Kidney epithelial cell (primary cell): Measurements from ENCODE around the gene EPB41L5. TPM values are rescaled to one million over a fixed set of nuclear protein-coding genes. Genes with fewer than 3 reads are reported as not detected.

Experiments
- DNase-seq: peaks from one replicate; pipeline ENCODE4 v3.0.0-alpha.2; 2010; ENCODE audit warnings: low read depth
- H3K27me3 ChIP-seq: 2 replicates; pipeline ENCODE4 v1.6.0; 2011; ENCODE audit warnings: low read length; ENCODE audit not compliant: control insufficient read depth, insufficient read depth
- H3K36me3 ChIP-seq: 2 replicates; pipeline ENCODE4 v1.5.1; 2011; ENCODE audit warnings: low read length; ENCODE audit not compliant: control insufficient read depth, insufficient read depth
- H3K4me3 ChIP-seq: 2 replicates; pipeline ENCODE4 v1.5.1; 2011; ENCODE audit warnings: low read depth, mild to moderate bottlenecking, control low read depth, low read length
- total RNA-seq: library from RNA; depleted of rRNA; stranded (reverse); fragments of >200 nt; gene quantifications from 2 replicates; pipeline ENCODE4 v1.2.3, GENCODE V29; 2015
- TF ChIP-seq, protein P1 (sequence below): IDR thresholded peaks from 2 replicates; pipeline ENCODE4 v1.5.1; 2011; ENCODE audit warnings: mild to moderate bottlenecking, moderate library complexity, low read length, control low read depth, inconsistent platforms; ENCODE audit not compliant: insufficient read depth, poor library complexity, severe bottlenecking

Gene EPB41L5
- total RNA-seq, 1 donor from 2014 or later, result 15.6 TPM

DNA sequence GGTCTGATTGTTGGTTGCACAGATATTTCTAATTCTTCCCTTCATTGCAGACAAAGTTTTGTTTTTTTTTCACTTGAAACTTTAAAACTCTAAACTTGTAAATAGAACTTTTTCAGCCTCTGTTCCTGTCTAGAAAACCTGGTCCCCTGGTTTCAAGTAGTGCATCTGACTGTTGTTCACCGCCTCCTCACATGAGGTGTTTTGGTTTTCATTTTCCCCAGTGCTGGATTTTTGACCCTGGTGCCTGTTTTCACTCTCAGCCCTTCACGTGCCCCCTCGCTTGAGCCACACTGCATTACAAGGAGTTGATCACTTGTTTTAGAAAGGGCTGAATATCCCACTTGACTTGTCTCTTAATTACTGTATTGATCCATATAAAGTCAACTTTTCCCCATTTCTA is 110.2 kb downstream of the EPB41L5 start:
- Histone ChIP-seq H3K4me3 (no peak overlapping the region), H3K27me3 (no peaks in the 10 kb centered on the region), H3K36me3 (no peaks in the 10 kb centered on the region)
- DNase-seq, result no peak
- TF ChIP-seq, protein P1, sequence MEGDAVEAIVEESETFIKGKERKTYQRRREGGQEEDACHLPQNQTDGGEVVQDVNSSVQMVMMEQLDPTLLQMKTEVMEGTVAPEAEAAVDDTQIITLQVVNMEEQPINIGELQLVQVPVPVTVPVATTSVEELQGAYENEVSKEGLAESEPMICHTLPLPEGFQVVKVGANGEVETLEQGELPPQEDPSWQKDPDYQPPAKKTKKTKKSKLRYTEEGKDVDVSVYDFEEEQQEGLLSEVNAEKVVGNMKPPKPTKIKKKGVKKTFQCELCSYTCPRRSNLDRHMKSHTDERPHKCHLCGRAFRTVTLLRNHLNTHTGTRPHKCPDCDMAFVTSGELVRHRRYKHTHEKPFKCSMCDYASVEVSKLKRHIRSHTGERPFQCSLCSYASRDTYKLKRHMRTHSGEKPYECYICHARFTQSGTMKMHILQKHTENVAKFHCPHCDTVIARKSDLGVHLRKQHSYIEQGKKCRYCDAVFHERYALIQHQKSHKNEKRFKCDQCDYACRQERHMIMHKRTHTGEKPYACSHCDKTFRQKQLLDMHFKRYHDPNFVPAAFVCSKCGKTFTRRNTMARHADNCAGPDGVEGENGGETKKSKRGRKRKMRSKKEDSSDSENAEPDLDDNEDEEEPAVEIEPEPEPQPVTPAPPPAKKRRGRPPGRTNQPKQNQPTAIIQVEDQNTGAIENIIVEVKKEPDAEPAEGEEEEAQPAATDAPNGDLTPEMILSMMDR, result no peak

DNA sequence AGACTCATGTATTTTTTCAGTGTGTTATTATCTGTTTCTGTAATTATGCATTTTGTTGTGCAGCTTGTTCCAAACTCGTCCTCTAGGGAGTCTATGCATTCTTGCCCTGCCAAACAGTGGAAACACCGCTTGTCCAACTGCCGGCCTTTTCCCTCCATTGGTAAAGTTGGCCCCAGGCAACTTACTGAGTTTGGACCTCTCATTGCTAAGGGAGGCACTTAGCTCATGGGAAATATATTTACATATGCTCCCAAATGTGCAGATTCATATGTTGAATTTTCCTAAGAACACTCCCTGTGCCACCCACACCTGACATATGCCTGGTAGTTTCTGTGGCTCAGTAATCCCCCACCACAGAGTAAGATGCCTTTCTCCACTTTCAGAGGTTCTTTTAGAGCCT is 112.3 kb downstream of the EPB41L5 start:
- TF ChIP-seq, protein P1, result no peak
- H3K36me3 ChIP-seq, result no peaks in the 10 kb centered on the region
- no peak overlapping the region for H3K4me3 ChIP-seq
- no peaks in the 10 kb centered on the region for H3K27me3 ChIP-seq
- DNase-seq, result no peak

DNA sequence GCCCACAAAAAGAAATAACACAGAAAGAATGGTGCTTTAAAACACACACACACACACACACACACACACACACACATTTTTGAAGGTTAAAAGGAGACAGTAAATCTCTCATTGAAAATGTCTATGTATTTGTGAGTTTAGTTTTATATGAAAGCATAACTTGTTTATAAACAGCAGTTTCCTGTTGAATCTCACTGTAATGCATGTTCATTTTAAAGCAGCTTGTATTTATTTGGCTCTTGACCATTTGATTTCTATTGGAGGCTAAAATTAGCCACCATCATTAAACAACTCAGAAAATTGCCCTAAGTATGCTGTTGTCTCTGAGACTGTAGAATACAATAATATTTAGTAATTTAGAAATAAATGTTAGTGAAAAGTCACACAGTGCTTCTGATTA is 115.3 kb downstream of the EPB41L5 start:
- TF ChIP-seq, protein P1, result no peak
- DNase-seq, result no peak
- Histone ChIP-seq H3K27me3 (no peaks in the 10 kb centered on the region), H3K4me3 (no peak overlapping the region), H3K36me3 (no peaks in the 10 kb centered on the region)

DNA sequence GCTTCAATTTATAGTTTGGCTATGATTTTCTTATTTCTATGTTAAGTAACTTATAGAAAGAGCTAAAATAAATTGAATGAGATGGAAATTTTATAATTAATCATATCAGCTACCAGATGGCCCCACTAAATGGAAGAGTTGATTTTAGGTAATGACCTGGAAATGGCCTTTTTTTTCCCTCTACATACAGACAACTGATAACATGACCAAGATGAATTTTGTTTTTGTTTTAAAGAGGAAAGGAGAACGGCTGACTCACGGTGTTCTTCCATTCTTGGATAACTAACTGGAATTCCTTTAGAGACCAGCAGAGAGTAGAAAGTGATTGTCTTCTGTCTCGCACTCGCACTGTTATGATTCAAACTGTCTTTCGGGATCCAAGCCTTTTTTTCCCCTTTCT is 119.3 kb downstream of the EPB41L5 start:
- TF ChIP-seq, protein P1, result no peak
- Histone ChIP-seq H3K4me3 (no peak overlapping the region), H3K27me3 (no peaks in the 10 kb centered on the region), H3K36me3 (no peaks in the 10 kb centered on the region)
- peak; percentile 32 for DNase-seq

DNA sequence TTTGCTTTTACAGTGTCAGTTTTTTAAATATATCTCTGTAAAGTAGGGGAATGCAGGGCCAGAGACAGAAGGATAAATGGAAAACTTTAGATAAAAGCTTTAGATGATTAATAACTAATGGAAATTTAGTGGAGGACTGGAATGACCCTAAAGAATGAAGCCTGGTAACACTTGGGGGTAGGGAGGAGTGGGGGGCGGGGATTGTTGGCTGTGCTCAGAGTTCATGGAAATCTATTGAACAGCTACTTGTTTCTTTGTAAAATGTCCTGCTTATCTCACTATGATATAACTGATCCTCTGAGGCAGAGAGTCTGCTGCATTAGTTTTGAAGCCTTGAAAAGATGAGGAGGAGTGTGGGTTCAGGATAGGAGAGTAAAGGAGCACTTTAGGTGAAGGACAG is 119.8 kb downstream of the EPB41L5 start:
- H3K27me3 ChIP-seq, result no peaks in the 10 kb centered on the region
- DNase-seq, result no peak
- TF ChIP-seq, protein P1, result no peak
- H3K36me3 ChIP-seq, result no peaks in the 10 kb centered on the region
- H3K4me3 ChIP-seq, result no peak overlapping the region

DNA sequence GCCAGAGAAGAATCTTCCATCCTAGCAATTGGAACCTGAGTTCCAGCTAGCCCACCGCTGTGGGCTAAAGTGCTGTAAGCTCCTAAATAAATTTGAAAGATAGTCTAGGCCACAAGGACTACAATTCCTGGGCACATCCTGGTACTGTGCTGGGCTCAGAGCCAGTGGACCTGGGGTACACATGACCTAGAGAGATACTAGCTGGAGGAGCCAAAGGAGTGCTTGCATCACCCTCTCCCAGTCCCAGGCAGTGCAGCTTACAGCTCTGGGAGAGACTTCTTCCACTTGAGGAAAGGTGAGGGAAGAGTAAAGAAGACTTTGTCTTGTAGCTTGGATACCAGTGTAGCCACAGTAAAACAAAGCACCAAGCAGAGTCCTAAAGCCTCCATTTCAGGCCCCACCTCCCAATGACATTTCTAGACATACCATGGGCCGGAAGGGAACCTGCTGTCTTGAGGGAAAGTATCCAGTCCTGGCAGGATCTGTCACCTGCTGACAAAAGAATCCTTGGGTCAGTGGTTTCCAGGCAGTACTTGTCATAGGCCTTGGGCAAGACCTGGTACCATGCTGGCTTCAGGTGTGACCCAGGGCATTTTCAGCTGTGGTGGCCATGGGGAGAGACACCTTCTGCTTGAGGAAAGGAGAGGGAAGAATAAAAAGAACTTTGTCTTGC is 120.8 kb downstream of the EPB41L5 start:
- DNase-seq, result no peak
- TF ChIP-seq, protein P1, result no peak

More for the DNA sequence above, 120.8 kb downstream of the EPB41L5 start:
- H3K4me3 ChIP-seq, result no peak overlapping the region
- no peaks in the 10 kb centered on the region for H3K27me3 ChIP-seq
- H3K36me3 ChIP-seq, result no peaks in the 10 kb centered on the region
